Measurements from ENCODE around the gene NXPE3.

The NXPE3 gene

GRCh38 chr3:101829437-101829830 is 50.4 kb downstream of the NXPE3 start:
- no peak for DNase-seq

GRCh38 chr3:101829874-101830273 is 50.9 kb downstream of the NXPE3 start:
- peak; percentile 65 for DNase-seq

GRCh38 chr3:101833446-101833974 is 54.5 kb downstream of the NXPE3 start:
- DNase-seq, result no peak

DNA sequence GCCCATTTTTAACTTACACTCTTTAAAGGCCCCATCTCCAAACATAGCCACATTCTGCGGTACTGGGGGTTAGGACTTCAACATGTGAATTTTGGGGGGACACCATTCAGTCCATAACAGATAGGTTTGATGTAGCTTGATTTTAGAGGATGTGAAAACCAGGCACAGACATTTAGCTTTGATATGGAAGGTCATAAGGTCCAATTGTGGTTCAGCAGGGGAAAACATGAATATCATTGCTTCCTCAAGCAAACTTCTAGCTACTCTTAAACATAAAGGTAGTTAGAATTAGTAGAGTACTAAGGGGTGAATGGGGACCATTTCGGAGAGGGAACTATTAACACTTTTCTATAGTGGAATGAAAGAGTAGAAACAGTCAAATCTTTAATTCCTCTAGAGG is 56.7 kb downstream of the NXPE3 start:
- no peak for DNase-seq

- no peak for DNase-seq
These were observed 57.1 kb downstream of the NXPE3 start for GRCh38 chr3:101836160-101836559.

- DNase-seq, result peak; percentile 89
These were observed 57.9 kb downstream of the NXPE3 start for GRCh38 chr3:101836652-101837598.

GRCh38 chr3:101838691-101839090 is 59.7 kb downstream of the NXPE3 start:
- DNase-seq, result no peak

- DNase-seq, result no peak
These were observed 61.1 kb downstream of the NXPE3 start for GRCh38 chr3:101840066-101840465.

- peak; percentile 1 for DNase-seq
These were observed 63.4 kb downstream of the NXPE3 start for GRCh38 chr3:101842245-101842934.

DNA sequence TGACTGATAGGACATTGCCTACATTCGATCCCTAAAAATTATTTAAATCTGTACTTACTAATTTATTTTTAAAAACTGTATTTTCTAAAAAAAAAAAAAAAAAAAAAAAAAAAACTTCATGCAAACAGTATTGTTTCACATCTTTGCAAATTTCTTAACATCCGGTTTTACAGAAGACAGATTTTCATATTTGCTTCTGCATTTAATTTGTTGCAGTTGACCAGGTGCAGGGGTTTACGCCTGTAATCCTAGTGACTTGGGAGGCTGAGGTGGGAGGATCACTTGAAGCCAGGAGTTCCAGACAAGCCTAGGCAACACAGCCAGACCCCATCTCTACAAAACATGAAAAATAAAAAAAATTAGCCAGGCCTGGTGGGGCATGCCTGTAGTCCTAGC is 63.9 kb downstream of the NXPE3 start:
- DNase-seq, result no peak

DNA sequence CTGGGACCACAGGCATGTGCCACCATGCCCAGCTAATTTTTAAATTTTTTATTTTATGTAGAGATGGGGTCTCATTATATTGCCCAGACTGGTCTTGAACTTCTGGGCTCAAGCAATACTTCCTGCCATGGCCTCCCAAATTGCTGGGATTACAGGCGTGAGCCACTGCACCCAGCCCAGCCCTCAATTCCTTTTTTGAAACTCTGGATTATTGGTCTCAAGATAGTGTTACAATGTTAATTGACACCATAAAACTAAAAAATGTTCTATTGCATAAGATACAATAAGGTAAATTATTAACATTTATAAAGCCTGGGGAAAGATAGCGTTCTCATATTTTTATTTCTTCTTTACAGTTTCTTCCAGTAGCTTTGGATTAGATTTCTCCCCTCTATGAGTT is 66.4 kb downstream of the NXPE3 start:
- no peak for DNase-seq

GRCh38 chr3:101846709-101847108 is 67.7 kb downstream of the NXPE3 start:
- no peak for DNase-seq

- DNase-seq, result peak; percentile 88
These were observed 68.3 kb downstream of the NXPE3 start for GRCh38 chr3:101847328-101847727.

DNA sequence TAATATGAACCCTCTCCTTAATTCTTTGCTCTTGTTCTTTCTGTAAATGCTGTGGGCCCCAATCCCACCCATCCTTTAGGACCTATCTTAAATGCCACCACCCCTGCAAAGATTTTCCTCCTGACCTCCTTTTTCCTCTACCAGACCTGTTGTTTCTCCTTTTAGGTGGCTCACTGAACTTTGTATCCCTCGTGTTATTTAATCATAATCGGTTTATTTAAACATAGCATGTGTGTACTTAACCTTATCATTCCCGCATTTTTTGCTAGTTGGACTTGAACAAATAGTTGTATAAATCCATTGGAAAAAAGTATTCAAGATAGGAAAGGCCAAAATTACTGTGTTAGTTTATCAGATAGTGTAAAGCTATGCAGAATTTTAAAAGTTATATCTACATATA is 69.3 kb downstream of the NXPE3 start:
- no peak for DNase-seq

DNA sequence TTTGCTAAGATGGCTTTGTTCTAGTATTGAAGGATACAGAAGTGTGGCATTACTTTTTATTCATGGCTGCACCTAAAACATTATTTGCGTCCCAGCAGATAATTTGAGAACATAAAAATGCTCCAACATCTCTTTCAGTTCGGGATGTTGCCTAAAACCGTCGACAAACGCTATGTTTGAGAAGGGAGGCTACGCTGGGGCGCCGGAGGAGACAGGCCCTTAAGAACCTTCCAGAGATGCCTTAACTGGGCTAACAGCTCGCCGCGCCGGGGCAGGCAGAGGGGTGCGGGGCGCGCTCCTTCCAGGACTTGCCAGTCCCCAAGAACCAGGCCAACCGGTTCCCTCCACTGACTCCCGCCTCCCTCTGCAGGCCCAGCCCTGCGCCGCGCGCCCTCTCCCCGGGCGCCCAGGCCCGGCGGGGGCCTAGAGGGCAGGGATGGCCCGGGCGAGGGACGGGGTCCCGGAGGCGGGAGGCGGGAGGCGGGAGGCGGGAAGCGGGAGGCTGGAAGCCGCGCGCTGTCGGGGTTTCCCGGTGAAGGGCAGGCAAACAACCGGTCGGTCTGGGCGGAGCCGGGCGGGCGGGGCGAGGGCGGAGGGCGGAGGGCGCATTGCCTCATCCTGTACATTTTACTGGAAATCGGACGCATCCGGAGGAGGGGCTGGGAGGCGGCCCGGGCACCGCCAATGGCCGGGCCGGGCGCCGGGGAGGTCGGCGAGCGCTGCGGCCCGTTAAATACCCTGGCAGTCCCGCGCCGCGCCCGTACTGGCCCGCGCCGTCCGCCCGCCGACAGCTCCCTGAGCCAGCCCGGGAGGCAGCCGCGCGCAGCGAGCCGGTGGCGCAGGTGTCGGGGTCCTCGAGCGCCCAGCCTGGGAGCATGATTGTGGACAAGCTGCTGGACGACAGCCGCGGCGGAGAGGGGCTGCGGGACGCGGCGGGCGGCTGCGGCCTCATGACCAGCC is 70.0 kb downstream of the NXPE3 start, which contains the start of gene NFKBIZ:
Gene NFKBIZ, plus strand, starts transcription at position 761 of the 960 bp plus-strand sequence. Its CDS starts 115 bp downstream, at position 876.
- DNase-seq, result peak; percentile 97

DNA sequence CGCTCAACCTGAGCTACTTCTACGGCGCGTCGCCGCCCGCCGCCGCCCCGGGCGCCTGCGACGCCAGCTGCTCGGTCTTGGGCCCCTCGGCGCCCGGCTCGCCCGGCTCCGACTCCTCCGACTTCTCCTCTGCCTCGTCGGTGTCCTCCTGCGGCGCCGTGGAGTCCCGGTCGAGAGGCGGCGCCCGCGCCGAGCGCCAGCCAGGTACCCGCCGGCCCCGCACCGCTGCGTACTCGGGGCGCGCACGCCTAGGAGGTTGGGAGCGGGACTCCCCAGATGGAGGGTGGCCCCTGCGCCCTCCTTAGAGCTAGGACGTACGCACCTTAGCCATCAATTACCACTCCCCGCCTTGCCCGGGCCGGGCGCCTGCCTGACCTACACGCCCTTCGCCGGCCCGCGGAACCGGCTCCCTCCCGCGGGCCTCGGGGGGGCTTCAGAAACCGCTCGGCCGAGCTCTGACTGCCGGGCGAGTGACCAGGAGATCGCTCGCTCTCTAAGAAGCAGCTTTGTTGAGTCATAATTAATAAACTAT is 70.8 kb downstream of the NXPE3 start:
- DNase-seq, result no peak

GRCh38 chr3:101850246-101851051 is 71.4 kb downstream of the NXPE3 start:
- peak; percentile 82 for DNase-seq

- DNase-seq, result peak; percentile 57
These were observed 72.2 kb downstream of the NXPE3 start for GRCh38 chr3:101851072-101851770.

DNA sequence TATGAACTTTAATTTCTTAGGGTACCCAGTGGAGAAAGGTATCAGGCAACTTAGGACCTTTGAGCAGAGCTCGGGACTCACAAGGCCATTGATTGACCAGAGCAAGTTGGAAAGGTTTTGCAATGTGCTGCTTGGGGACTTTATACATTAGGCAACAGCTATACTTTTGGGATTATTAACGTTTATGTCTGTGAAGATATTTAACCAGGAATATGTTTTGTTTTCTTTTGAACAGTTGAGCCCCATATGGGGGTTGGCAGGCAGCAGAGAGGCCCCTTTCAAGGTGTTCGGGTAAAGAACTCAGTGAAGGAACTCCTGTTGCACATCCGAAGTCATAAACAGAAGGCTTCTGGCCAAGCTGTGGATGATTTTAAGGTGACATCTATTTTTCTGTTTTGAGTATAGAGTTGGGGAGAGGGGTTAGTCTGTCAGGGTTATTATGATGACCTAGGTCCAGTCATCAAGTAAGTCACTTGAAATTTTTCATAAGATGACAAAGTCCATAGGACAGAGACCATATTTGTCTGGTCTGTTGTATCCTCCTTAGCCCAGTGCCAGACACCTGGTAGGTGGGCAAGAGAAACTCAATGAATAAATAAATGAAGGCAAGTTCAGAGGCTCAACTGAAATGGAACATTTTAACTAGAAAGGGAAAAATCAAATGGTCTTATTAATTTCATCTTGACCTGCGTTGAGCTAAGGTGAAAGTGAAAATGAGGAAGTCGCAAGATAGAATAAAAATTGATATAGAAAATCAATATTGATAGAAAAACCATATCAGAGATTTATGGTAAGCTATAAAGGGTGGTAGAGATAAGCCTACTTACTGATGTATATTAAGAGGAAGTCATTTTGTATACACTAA is 73.1 kb downstream of the NXPE3 start:
- DNase-seq, result peak; percentile 48
